SU-DHL-6 (cell line): ENCODE measurements around the gene LCN10.

ENCODE experiments used
- H2AFZ ChIP-seq: fragments of 200-600 bp; sonication (generic); 2 replicates; pipeline ENCODE4 v1.6.1; 2014; ENCODE audit warnings: low read depth, mild to moderate bottlenecking, moderate library complexity, mixed read lengths, antibody characterized with exemption, low read length; ENCODE audit not compliant: severe bottlenecking
- H3F3A ChIP-seq: fragments of 200-600 bp; shearing (Covaris generic); 2 replicates; pipeline ENCODE4 v1.6.0; 2016; ENCODE audit warnings: antibody characterized with exemption, mild to moderate bottlenecking; ENCODE audit not compliant: insufficient read depth
- H3K27ac ChIP-seq: fragments of 200-600 bp; sonication (generic); 2 replicates; pipeline ENCODE4 v1.5.1; 2016; ENCODE audit warnings: low read depth, mild to moderate bottlenecking, low read length, moderate library complexity, mixed read lengths
- H3K27me3 ChIP-seq: fragments of 200-600 bp; sonication (generic), shearing (Covaris generic); 2 replicates; pipeline ENCODE4 v1.6.0; 2014; ENCODE audit warnings: mild to moderate bottlenecking, low read length
- H3K36me3 ChIP-seq: fragments of 200-600 bp; sonication (generic); 2 replicates; pipeline ENCODE4 v1.6.1; 2014; ENCODE audit warnings: mild to moderate bottlenecking, low read length, mixed read lengths
- H3K4me2 ChIP-seq: fragments of 300-600, 200-600 bp; shearing (Covaris generic), sonication (generic); 2 replicates; pipeline ENCODE4 v1.6.0; 2014; ENCODE audit warnings: low read length, low read depth, mild to moderate bottlenecking; ENCODE audit not compliant: poor library complexity, severe bottlenecking
- H3K4me3 ChIP-seq: fragments of 200-600 bp; sonication (generic); 2 replicates; pipeline ENCODE4 v1.5.1; 2014; ENCODE audit warnings: antibody characterized with exemption, low read length, mild to moderate bottlenecking, mixed read lengths; ENCODE audit not compliant: insufficient read depth, poor library complexity, severe bottlenecking
- H3K79me2 ChIP-seq: fragments of 200-600 bp; sonication (generic); 2 replicates; pipeline ENCODE4 v1.6.1; 2014; ENCODE audit warnings: mild to moderate bottlenecking, low read length, moderate library complexity; ENCODE audit not compliant: insufficient read depth
- H3K9ac ChIP-seq: fragments of 200-600 bp; sonication (generic); 2 replicates; pipeline ENCODE4 v1.7.0; 2014; ENCODE audit warnings: mild to moderate bottlenecking, low read length
- H3K9me2 ChIP-seq: fragments of 200-600 bp; sonication (generic); replicated peaks from 2 replicates; pipeline ENCODE4 v1.6.1; 2014; ENCODE audit warnings: low read length; ENCODE audit not compliant: insufficient read depth
- H3K9me3 ChIP-seq: fragments of 200-600 bp; sonication (generic); 2 replicates; pipeline ENCODE4 v1.6.1; 2014; ENCODE audit warnings: low read length, mixed read lengths; ENCODE audit not compliant: insufficient read depth
- H4K20me1 ChIP-seq: fragments of 200-600 bp; sonication (generic); 2 replicates; pipeline ENCODE4 v1.6.1; 2014; ENCODE audit warnings: low read depth, mild to moderate bottlenecking, antibody characterized with exemption, low read length, moderate library complexity, mixed read lengths
- CTCF ChIP-seq: fragments of 200-600 bp; sonication (generic); IDR thresholded peaks from one replicate; pipeline ENCODE4 v1.5.1; 2017; ENCODE audit warnings: antibody characterized with exemption, mild to moderate bottlenecking, low read length, moderate library complexity; ENCODE audit not compliant: insufficient read depth, poor library complexity, severe bottlenecking
- EZH2phosphoT487 ChIP-seq: fragments of 200-600 bp; sonication (generic), shearing (Covaris generic); conservative IDR thresholded peaks from 2 replicates; pipeline ENCODE4 v1.6.1; 2018; ENCODE audit warnings: mild to moderate bottlenecking, antibody characterized with exemption, low read length, moderate library complexity, mixed read lengths

The LCN10 gene

DNA sequence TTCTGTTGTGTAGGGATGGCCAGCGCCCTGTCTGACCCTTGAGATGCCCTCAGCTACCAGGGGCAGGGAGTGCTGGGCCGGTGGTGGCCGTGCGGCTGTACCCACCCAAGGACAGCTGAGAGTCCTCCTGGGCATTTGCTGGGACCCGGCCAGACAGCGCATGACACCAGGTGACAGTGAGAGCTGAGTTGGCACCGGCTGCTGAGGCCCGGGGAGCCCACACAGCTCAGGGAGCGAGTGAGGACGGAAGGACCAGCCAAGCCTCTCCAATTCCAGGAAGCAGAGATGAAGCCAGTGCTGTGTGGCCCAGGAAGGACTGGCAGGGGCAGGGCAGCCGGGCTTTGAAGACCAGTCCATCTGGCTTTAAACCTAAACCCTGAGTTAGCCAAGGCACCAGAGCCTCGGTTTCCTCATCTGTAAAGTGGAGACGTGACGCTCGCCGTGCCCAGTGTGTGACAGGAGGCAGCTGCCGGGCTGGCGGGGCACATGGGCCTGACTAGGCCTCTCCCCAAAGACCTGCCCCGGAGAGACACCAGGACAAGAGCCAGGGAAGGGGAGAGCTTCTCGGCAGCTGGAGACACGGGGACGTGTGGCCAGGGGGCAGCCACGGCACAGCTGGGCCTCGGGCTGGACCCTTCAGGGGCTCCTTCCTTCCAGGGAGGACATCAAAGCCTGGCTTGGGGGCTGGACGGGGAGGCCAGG is 52.5 kb downstream of the LCN10 start:
- Histone ChIP-seq H3K9me3 (no peaks in the 10 kb centered on the region), H3K4me3 (no peak overlapping the region), H4K20me1 (no peaks in the 10 kb centered on the region), H3K79me2 (no peaks in the 10 kb centered on the region), H3K27me3 (no peaks in the 10 kb centered on the region), H3F3A (no peaks in the 10 kb centered on the region; the same call in 1 of the 2 replicates), H3K4me2 (no peak overlapping the region), H3K9ac (no peak overlapping the region), H2AFZ (no peak overlapping the region), H3K27ac (no peak overlapping the region), H3K36me3 (no peaks in the 10 kb centered on the region), H3K9me2 (no peaks in the 10 kb centered on the region)
- TF ChIP-seq CTCF (no peak), EZH2phosphoT487 (no peak)

DNA sequence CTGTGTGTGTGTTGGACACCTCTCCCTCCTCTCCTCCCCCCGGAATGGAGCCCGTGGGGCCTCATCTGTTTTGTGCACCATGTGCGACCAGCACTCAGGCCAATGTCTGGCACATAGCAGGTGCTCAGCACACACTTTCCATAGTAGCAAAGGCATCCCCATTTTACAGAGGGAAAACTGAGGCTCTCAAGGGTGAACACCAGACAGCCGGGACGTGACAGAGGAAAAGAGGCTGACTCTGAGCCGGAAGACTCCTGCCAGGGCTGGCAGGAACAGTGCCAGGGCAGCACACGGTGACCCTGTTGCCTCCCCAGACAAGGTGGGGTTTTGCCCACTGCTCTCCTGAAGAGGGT is 53.7 kb downstream of the LCN10 start:
- H3K27ac ChIP-seq: no peak overlapping the region
- no peaks in the 10 kb centered on the region for H3K79me2 ChIP-seq
- no peaks in the 10 kb centered on the region; the same call in 1 of the 2 replicates for H3F3A ChIP-seq
- no peaks in the 10 kb centered on the region for H3K9me2 ChIP-seq
- no peaks in the 10 kb centered on the region for H4K20me1 ChIP-seq
- H2AFZ ChIP-seq: no peak overlapping the region
- H3K36me3 ChIP-seq: no peaks in the 10 kb centered on the region
- TF ChIP-seq EZH2phosphoT487 (no peak), CTCF (no peak)
- no peak overlapping the region for H3K4me3 ChIP-seq
- no peak overlapping the region for H3K9ac ChIP-seq
- H3K9me3 ChIP-seq: no peaks in the 10 kb centered on the region
- H3K27me3 ChIP-seq: no peaks in the 10 kb centered on the region
- H3K4me2 ChIP-seq: no peak overlapping the region

- H3K4me3 ChIP-seq: no peak overlapping the region
- no peak overlapping the region for H3K9ac ChIP-seq
- H3K4me2 ChIP-seq: no peak overlapping the region
Observed at GRCh38 chr9:136688274-136689107, 54.2 kb downstream of the LCN10 start.

More at GRCh38 chr9:136688274-136689107, 54.2 kb downstream of the LCN10 start:
- H3K9me3 ChIP-seq: no peaks in the 10 kb centered on the region
- H3K27me3 ChIP-seq: no peaks in the 10 kb centered on the region
- no peaks in the 10 kb centered on the region for H3K36me3 ChIP-seq
- no peaks in the 10 kb centered on the region; the same call in 1 of the 2 replicates for H3F3A ChIP-seq
- no peaks in the 10 kb centered on the region for H3K9me2 ChIP-seq
- H3K27ac ChIP-seq: no peak overlapping the region
- H2AFZ ChIP-seq: no peak overlapping the region
- H4K20me1 ChIP-seq: no peaks in the 10 kb centered on the region
- TF ChIP-seq CTCF: no peak
- no peak for TF ChIP-seq EZH2phosphoT487
- no peaks in the 10 kb centered on the region for H3K79me2 ChIP-seq
